NCI-H1105 treated with DMSO at 0.1 percent for 48 hours (cell line): ENCODE data around the gene EPB42.

ENCODE experiments used
- DNase-seq: peaks from one replicate; lab custom pipeline; 2025; lab: John Stamatoyannopoulos, UW

EPB42 gene

GRCh38 chr15:43220991-43221403 is at the start of gene EPB42:
EPB42 (minus strand) TSS chr15:43221018; CDS start chr15:43220825, 193 bp downstream.
- DNase-seq, result no peak

GRCh38 chr15:43270113-43270665 is 49.4 kb upstream of the EPB42 start:
- no peak for DNase-seq

GRCh38 chr15:43268111-43269105 is 47.6 kb upstream of the EPB42 start:
- no peak for DNase-seq

- DNase-seq, result no peak
Observed at GRCh38 chr15:43267439-43267838, 46.6 kb upstream of the EPB42 start.

- no peak for DNase-seq
Observed at GRCh38 chr15:43266834-43267233, 46.0 kb upstream of the EPB42 start, which contains the start of gene TGM5. TGM5 (minus strand) TSS chr15:43266928; CDS start chr15:43266849, 79 bp downstream.

- no peak for DNase-seq
Observed at GRCh38 chr15:43266386-43266785, 45.6 kb upstream of the EPB42 start.

GRCh38 chr15:43260011-43260615 is 39.3 kb upstream of the EPB42 start:
- DNase-seq, result no peak

GRCh38 chr15:43258781-43259180 is 38.0 kb upstream of the EPB42 start:
- DNase-seq, result no peak

- DNase-seq, result no peak
Observed at GRCh38 chr15:43256341-43256740, 35.5 kb upstream of the EPB42 start.

- no peak for DNase-seq
Observed at GRCh38 chr15:43255376-43255775, 34.6 kb upstream of the EPB42 start.

- no peak for DNase-seq
Observed at GRCh38 chr15:43253431-43254403, 32.9 kb upstream of the EPB42 start.

- DNase-seq, result no peak
Observed at GRCh38 chr15:43251871-43252250, 31.0 kb upstream of the EPB42 start.

- no peak for DNase-seq
Observed at GRCh38 chr15:43251185-43251870, 30.5 kb upstream of the EPB42 start.

GRCh38 chr15:43250785-43251184 is 30.0 kb upstream of the EPB42 start:
- DNase-seq, result no peak

GRCh38 chr15:43249699-43250203 is 28.9 kb upstream of the EPB42 start:
- no peak for DNase-seq

GRCh38 chr15:43249236-43249635 is 28.4 kb upstream of the EPB42 start:
- DNase-seq, result no peak

- DNase-seq, result no peak
Observed at GRCh38 chr15:43246261-43246774, 25.5 kb upstream of the EPB42 start.

- no peak for DNase-seq
Observed at GRCh38 chr15:43244092-43244491, 23.3 kb upstream of the EPB42 start.

GRCh38 chr15:43243020-43243645 is 22.3 kb upstream of the EPB42 start:
- no peak for DNase-seq

- no peak for DNase-seq
Observed at GRCh38 chr15:43242616-43243015, 21.8 kb upstream of the EPB42 start.
